Transverse colon (tissue), 4 donors: ENCODE measurements around the gene SEMA4D.

Experiments used
- POLR2A ChIP-seq: fragments of 450-650 bp; IDR thresholded peaks from one replicate; pipeline ENCODE4 v1.6.1; 2016; ENCODE audit warnings: antibody characterized with exemption, mild to moderate bottlenecking, moderate library complexity
- POLR2AphosphoS5 ChIP-seq, 3 donors: sonication (generic); formaldehyde crosslinking; IDR thresholded peaks; one replicate each; pipeline ENCODE4 v1.6.1; 2016; ENCODE audit warnings: antibody characterized with exemption in 3 of 3
- TF ChIP-seq, protein P1 (sequence below), 5 experiments: fragments of 200-600 bp in 3 of 5; fragments of 450-650 bp in 2 of 5; sonication (generic) in 3 of 5; IDR thresholded peaks; 1 replicate in 2 of 5; 2 replicates in 3 of 5; pipeline ENCODE4 v1.5.1; 2016 to 2017; ENCODE audit warnings: antibody characterized with exemption in 5 of 5, inconsistent platforms in 3 of 5, mild to moderate bottlenecking in 2 of 5, moderate library complexity in 1 of 5

DNA sequence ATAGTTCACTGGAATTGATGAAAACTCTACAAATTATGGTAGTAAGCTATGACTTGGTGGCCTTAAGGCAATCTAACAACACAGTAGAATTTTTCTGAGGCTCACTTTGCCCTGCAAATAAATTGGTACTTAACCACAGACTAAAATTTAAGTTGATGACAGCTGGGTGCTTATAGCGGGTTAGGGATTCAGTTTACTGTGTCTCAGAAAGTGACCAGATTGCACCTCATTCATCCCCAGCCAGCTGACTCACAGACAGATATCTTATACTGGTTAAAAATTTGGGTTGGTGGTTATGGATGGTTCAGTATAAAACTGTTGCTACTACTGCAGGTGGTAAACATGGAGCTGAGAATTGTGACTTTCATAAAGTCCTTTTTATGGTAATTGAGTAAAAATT lies 184.1 kb downstream of the SEMA4D start:
- TF ChIP-seq POLR2AphosphoS5 (IDR thresholded peaks at IDR 0.05) (no peak), POLR2A (no peak)
- TF ChIP-seq, protein P1, sequence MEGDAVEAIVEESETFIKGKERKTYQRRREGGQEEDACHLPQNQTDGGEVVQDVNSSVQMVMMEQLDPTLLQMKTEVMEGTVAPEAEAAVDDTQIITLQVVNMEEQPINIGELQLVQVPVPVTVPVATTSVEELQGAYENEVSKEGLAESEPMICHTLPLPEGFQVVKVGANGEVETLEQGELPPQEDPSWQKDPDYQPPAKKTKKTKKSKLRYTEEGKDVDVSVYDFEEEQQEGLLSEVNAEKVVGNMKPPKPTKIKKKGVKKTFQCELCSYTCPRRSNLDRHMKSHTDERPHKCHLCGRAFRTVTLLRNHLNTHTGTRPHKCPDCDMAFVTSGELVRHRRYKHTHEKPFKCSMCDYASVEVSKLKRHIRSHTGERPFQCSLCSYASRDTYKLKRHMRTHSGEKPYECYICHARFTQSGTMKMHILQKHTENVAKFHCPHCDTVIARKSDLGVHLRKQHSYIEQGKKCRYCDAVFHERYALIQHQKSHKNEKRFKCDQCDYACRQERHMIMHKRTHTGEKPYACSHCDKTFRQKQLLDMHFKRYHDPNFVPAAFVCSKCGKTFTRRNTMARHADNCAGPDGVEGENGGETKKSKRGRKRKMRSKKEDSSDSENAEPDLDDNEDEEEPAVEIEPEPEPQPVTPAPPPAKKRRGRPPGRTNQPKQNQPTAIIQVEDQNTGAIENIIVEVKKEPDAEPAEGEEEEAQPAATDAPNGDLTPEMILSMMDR (IDR thresholded peaks at IDR 0.05): no peak
